Tibial nerve (tissue), 4 donors: ENCODE data around the gene GRB7. TPM values are rescaled to one million over a fixed set of nuclear protein-coding genes. Genes with fewer than 3 reads are reported as not detected.
A peak's percentile ranks its signal among the peaks of the same experiment; 100 is the strongest.
"Not testable (repeated sequence)": the region's sequence is repeated elsewhere in the genome, so short reads cannot be mapped to it uniquely, and the experiment has no call there.

ENCODE experiments used
- DNase-seq, 2 donors: peaks; one replicate each; pipeline ENCODE4 v3.0.0-alpha.2; 2019; ENCODE audit warnings: low spot score in 2 of 2
- H3K27ac ChIP-seq, 4 donors: fragments of 200-600 bp; sonication (generic) in 3 of 4; one replicate each; pipeline ENCODE4 v1.5.1; 2017 to 2019; ENCODE audit warnings: mild to moderate bottlenecking in 1 of 4
- H3K27me3 ChIP-seq, 2 donors: fragments of 200-600 bp; sonication (generic) in 1 of 2; one replicate each; pipeline versions ENCODE4 v1.5.1 to v1.6.0; 2017 to 2019
- H3K36me3 ChIP-seq, 3 donors: fragments of 200-600 bp; sonication (generic); one replicate each; pipeline ENCODE4 v1.5.1; 2018 to 2019
- H3K4me1 ChIP-seq, 4 donors: fragments of 200-600 bp; sonication (generic) in 3 of 4; one replicate each; pipeline ENCODE4 v1.5.1; 2017 to 2019
- H3K4me3 ChIP-seq, 4 donors: fragments of 200-600 bp; sonication (generic) in 3 of 4; one replicate each; pipeline ENCODE4 v1.5.1; 2017 to 2019; ENCODE audit warnings: mild to moderate bottlenecking in 1 of 4, moderate library complexity in 1 of 4
- H3K9me3 ChIP-seq, 4 donors: fragments of 200-600 bp; sonication (generic) in 3 of 4; one replicate each; pipeline ENCODE4 v1.5.1; 2017 to 2019
- EP300 ChIP-seq, 2 donors: sonication (generic); formaldehyde crosslinking; IDR thresholded peaks; one replicate each; pipeline ENCODE4 v1.6.1; 2017; ENCODE audit warnings: antibody characterized with exemption in 2 of 2, mild to moderate bottlenecking in 1 of 2
- POLR2A ChIP-seq, 2 donors: fragments of 450-650 bp; IDR thresholded peaks; one replicate each; pipeline ENCODE4 v1.6.1; 2017; ENCODE audit warnings: antibody characterized with exemption in 2 of 2, mild to moderate bottlenecking in 2 of 2, moderate library complexity in 2 of 2
- WGBS, 2 donors: methylation state at CpG; one replicate each; pipeline ENCODE4 v1.1.5; 2018; 5-methylcytosine and 5-hydroxymethylcytosine counted together
- total RNA-seq, 4 donors: library from RNA; depleted of rRNA; stranded (reverse); fragments of >200 nt; gene quantifications; one replicate each; pipeline ENCODE4 v1.1.0, GENCODE V29; 2016
- TF ChIP-seq, protein P1 (sequence below), 5 experiments: fragments of 200-600 bp in 3 of 5; fragments of 450-650 bp in 2 of 5; sonication (generic) in 3 of 5; IDR thresholded peaks; one replicate each; pipeline ENCODE4 v1.5.1; 2016 to 2019; ENCODE audit warnings: antibody characterized with exemption in 5 of 5, mild to moderate bottlenecking in 3 of 5, moderate library complexity in 2 of 5

The GRB7 gene
- total RNA-seq, 4 donors from 2014 or later: 0.21 to 0.39 (median 0.30) TPM; not detected in 1

DNA sequence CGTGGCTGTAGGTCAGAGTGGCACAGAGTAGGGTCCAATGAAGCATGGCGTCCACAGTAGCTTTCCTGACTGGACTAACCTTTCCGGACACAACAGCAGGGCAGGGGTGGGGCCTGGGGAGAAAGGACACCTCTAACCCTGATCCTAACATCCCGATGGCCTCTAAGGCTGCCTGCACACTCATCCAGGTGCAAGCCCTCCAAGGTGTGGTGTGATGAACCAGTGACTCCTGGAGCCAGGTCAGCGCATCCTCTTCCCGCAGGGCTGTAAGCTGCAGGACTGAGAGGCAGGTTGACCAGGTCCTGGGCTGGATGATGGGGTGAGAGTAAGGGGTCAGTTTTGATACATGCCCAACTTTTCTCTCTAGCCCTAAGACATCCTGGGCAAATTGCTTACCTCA, 41.0 kb upstream of the GRB7 start:
- Histone ChIP-seq H3K4me1 (peaks cover 0 to 39% (median 5%) of the 10 kb centered on the region in 4 donors), H3K4me3 (no peak overlapping the region), H3K27me3 (no peaks in the 10 kb centered on the region), H3K36me3 (peaks cover 0 to 6% (median 0%) of the 10 kb centered on the region in 3 donors), H3K27ac (peak overlapping the region in 3 of 4 donors; percentile 1 to 87 (median 14)), H3K9me3 (no peaks in the 10 kb centered on the region)
- TF ChIP-seq EP300 (IDR thresholded peaks at IDR 0.05): no peak
- no peak for TF ChIP-seq POLR2A (IDR thresholded peaks at IDR 0.05)
- TF ChIP-seq, protein P1, sequence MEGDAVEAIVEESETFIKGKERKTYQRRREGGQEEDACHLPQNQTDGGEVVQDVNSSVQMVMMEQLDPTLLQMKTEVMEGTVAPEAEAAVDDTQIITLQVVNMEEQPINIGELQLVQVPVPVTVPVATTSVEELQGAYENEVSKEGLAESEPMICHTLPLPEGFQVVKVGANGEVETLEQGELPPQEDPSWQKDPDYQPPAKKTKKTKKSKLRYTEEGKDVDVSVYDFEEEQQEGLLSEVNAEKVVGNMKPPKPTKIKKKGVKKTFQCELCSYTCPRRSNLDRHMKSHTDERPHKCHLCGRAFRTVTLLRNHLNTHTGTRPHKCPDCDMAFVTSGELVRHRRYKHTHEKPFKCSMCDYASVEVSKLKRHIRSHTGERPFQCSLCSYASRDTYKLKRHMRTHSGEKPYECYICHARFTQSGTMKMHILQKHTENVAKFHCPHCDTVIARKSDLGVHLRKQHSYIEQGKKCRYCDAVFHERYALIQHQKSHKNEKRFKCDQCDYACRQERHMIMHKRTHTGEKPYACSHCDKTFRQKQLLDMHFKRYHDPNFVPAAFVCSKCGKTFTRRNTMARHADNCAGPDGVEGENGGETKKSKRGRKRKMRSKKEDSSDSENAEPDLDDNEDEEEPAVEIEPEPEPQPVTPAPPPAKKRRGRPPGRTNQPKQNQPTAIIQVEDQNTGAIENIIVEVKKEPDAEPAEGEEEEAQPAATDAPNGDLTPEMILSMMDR (IDR thresholded peaks at IDR 0.05): no peak
- no peak for DNase-seq
- WGBS, 2 donors: 73 to 76% methylated on average over 5 to 6 of the region's 6 CpGs

DNA sequence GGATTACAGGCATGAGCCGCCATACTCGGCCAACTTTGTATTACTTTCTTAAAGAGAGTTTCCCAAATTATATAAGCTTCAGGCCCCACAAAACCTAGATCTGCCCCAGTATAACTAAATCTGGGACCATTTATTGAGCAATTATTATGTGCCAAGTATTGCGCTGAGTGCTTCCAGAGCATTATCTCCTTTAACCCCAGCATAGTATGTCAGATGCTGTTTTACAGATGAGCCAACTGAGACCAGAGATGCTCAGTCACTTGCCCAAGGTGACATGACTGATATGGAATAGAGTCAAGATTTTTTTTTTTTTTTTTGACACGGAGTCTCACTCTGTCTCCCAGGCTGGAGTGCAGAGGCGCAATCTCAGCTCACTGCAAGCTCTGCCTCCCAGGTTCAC, 39.8 kb upstream of the GRB7 start:
- 92 to 100% methylated on average over 5 of the region's 5 CpGs for WGBS, 2 donors
- TF ChIP-seq EP300 (IDR thresholded peaks at IDR 0.05) (no peak), POLR2A (IDR thresholded peaks at IDR 0.05) (no peak)
- TF ChIP-seq, protein P1 (IDR thresholded peaks at IDR 0.05): no peak
- H3K9me3 ChIP-seq: no peaks in the 10 kb centered on the region
- peaks cover 0 to 6% (median 0%) of the 10 kb centered on the region in 3 donors for H3K36me3 ChIP-seq
- no peaks in the 10 kb centered on the region for H3K27me3 ChIP-seq
- DNase-seq: no peak
- H3K27ac ChIP-seq: no peak overlapping the region
- H3K4me3 ChIP-seq: no peak overlapping the region
- H3K4me1 ChIP-seq: peaks cover 0 to 51% (median 14%) of the 10 kb centered on the region in 4 donors

GRCh38 chr17:39699157-39699817, 38.5 kb upstream of the GRB7 start:
- H3K36me3 ChIP-seq, DNase-seq, H3K9me3 ChIP-seq, H3K27me3 ChIP-seq: not testable (repeated sequence)
- H3K4me3 ChIP-seq: peak overlapping the region; percentile 71 to 98 (median 86)
- 36 to 40% methylated on average over 11 of the region's 11 CpGs for WGBS, 2 donors
- H3K4me1 ChIP-seq: peaks cover 0 to 64% (median 25%) of the 10 kb centered on the region in 4 donors
- peak overlapping the region; percentile 88 to 97 (median 96) for H3K27ac ChIP-seq

GRCh38 chr17:39699818-39700147, 38.0 kb upstream of the GRB7 start, which contains the start of gene ERBB2:
TSS of gene ERBB2 (plus strand) at chr17:39700064. CDS start at chr17:39700239, 175 bp downstream.
- H3K36me3 ChIP-seq: peaks cover 0 to 6% (median 0%) of the 10 kb centered on the region in 3 donors
- DNase-seq: peak; percentile 55 to 65
- no peaks in the 10 kb centered on the region for H3K27me3 ChIP-seq
- TF ChIP-seq POLR2A (IDR thresholded peaks at IDR 0.05) (peak; percentile 24 to 63), EP300 (IDR thresholded peaks at IDR 0.05) (peak in 1 of 2 donors; percentile 95)
- TF ChIP-seq, protein P1 (IDR thresholded peaks at IDR 0.05): no peak
- WGBS, 2 donors: 2 to 3% methylated on average over 20 of the region's 20 CpGs
- H3K27ac ChIP-seq: peak within 1 kb of the TSS; percentile 88 to 97 (median 96)
- peak within 1 kb of the TSS; percentile 71 to 98 (median 86) for H3K4me3 ChIP-seq
- H3K9me3 ChIP-seq: no peaks in the 10 kb centered on the region
- peaks cover 0 to 67% (median 30%) of the 10 kb centered on the region in 4 donors for H3K4me1 ChIP-seq

- 0 to 1% methylated on average over 29 to 45 of the region's 57 CpGs for WGBS, 2 donors
- H3K36me3 ChIP-seq: no peaks in the 10 kb centered on the region
- peak overlapping the region; percentile 71 to 98 (median 86) for H3K4me3 ChIP-seq
- H3K9me3 ChIP-seq: no peaks in the 10 kb centered on the region
- TF ChIP-seq, protein P1 (IDR thresholded peaks at IDR 0.05): no peak
- TF ChIP-seq POLR2A (IDR thresholded peaks at IDR 0.05) (no peak), EP300 (IDR thresholded peaks at IDR 0.05) (no peak)
- no peak for DNase-seq
- peaks cover 0 to 67% (median 35%) of the 10 kb centered on the region in 4 donors for H3K4me1 ChIP-seq
- H3K27ac ChIP-seq: peak overlapping the region; percentile 88 to 97 (median 96)
- H3K27me3 ChIP-seq: no peaks in the 10 kb centered on the region
Observed at GRCh38 chr17:39700148-39700987, 37.4 kb upstream of the GRB7 start.
